Neural cell (in vitro differentiated cells): ENCODE data around the gene NEDD4L. TPM values are rescaled to one million over a fixed set of nuclear protein-coding genes. Genes with fewer than 3 reads are reported as not detected.

Experiments
- H2AFZ ChIP-seq: fragments of 200-600, 300-800 bp; sonication (generic), shearing (Covaris generic); 2 replicates; pipeline ENCODE4 v1.6.0; 2014; ENCODE audit warnings: low read depth, mild to moderate bottlenecking, antibody characterized with exemption, low read length, moderate library complexity
- H3F3A ChIP-seq: fragments of 200-600 bp; shearing (Covaris generic); 2 replicates; pipeline ENCODE4 v1.6.1; 2016; ENCODE audit warnings: mild to moderate bottlenecking, moderate library complexity, mixed read lengths, antibody characterized with exemption, low read length; ENCODE audit not compliant: insufficient read depth, poor library complexity, severe bottlenecking
- H3K27ac ChIP-seq: fragments of 200-600, 300-800 bp; sonication (generic), shearing (Covaris generic); 2 replicates; pipeline ENCODE4 v1.5.1; 2014; ENCODE audit warnings: mild to moderate bottlenecking, low read length, moderate library complexity
- H3K27me3 ChIP-seq: fragments of 300-800, 200-600 bp; sonication (generic), shearing (Covaris generic); 2 replicates; pipeline ENCODE4 v1.6.0; 2014; ENCODE audit warnings: mild to moderate bottlenecking, low read depth, low read length, moderate library complexity; ENCODE audit not compliant: insufficient read depth
- H3K36me3 ChIP-seq: fragments of 300-800, 200-600 bp; sonication (generic), shearing (Covaris generic); 2 replicates; pipeline ENCODE4 v1.5.1; 2014; ENCODE audit warnings: mild to moderate bottlenecking, antibody characterized with exemption, low read length, moderate library complexity; ENCODE audit not compliant: insufficient read depth
- H3K4me2 ChIP-seq: fragments of 300-800, 200-600 bp; sonication (generic), shearing (Covaris generic); 2 replicates; pipeline ENCODE4 v1.6.0; 2014; ENCODE audit warnings: mild to moderate bottlenecking, low read length
- H3K4me3 ChIP-seq: fragments of 300-800, 200-600 bp; sonication (generic), shearing (Covaris generic); 2 replicates; pipeline ENCODE4 v1.5.1; 2014; ENCODE audit warnings: mild to moderate bottlenecking, low read length, moderate library complexity
- H3K79me2 ChIP-seq: fragments of 200-600 bp; shearing (Covaris generic); replicated peaks from 2 replicates; pipeline ENCODE4 v1.6.0; 2014; ENCODE audit warnings: mild to moderate bottlenecking, low read length, moderate library complexity; ENCODE audit not compliant: insufficient read depth
- H3K9ac ChIP-seq: fragments of 300-800, 200-600 bp; sonication (generic), shearing (Covaris generic); 2 replicates; pipeline ENCODE4 v1.6.1; 2016; ENCODE audit warnings: mild to moderate bottlenecking, low read length, mixed read lengths
- H3K9me2 ChIP-seq: fragments of 200-600 bp; shearing (Covaris generic); 2 replicates; pipeline ENCODE4 v1.6.1; 2016; ENCODE audit warnings: mild to moderate bottlenecking, low read length, mixed read lengths; ENCODE audit not compliant: insufficient read depth
- H3K9me3 ChIP-seq: fragments of 200-600, 300-800 bp; sonication (generic), shearing (Covaris generic); 2 replicates; pipeline ENCODE4 v1.6.1; 2016; ENCODE audit warnings: mild to moderate bottlenecking, mixed run types, low read length, moderate library complexity, mixed read lengths
- H4K20me1 ChIP-seq: fragments of 200-600 bp; shearing (Covaris generic); 2 replicates; pipeline ENCODE4 v1.6.1; 2016; ENCODE audit warnings: mild to moderate bottlenecking, mixed run types; ENCODE audit not compliant: insufficient read depth
- EP300 ChIP-seq: fragments of 450-650 bp; conservative IDR thresholded peaks from 2 replicates; pipeline ENCODE4 v1.6.1; 2014; ENCODE audit warnings: antibody characterized with exemption, mild to moderate bottlenecking, moderate library complexity; ENCODE audit not compliant: poor library complexity, severe bottlenecking
- EZH2 ChIP-seq: fragments of 200-600, 300-800 bp; shearing (Covaris generic), sonication (generic); IDR thresholded peaks from 2 replicates; pipeline ENCODE4 v1.6.1; 2014; ENCODE audit warnings: antibody characterized with exemption, low read length, borderline replicate concordance, mild to moderate bottlenecking; ENCODE audit not compliant: insufficient read depth, poor library complexity, severe bottlenecking
- MXI1 ChIP-seq: fragments of 450-650 bp; conservative IDR thresholded peaks from 2 replicates; pipeline ENCODE4 v1.6.1; 2014; ENCODE audit warnings: antibody characterized with exemption, mild to moderate bottlenecking; ENCODE audit not compliant: poor library complexity, severe bottlenecking
- POLR2AphosphoS5 ChIP-seq: IDR thresholded peaks from 2 replicates; pipeline ENCODE4 v1.6.1; 2012
- RAD21 ChIP-seq: fragments of 450-650 bp; conservative IDR thresholded peaks from 2 replicates; pipeline ENCODE4 v1.6.1; 2014; ENCODE audit warnings: antibody characterized with exemption, mild to moderate bottlenecking, moderate library complexity
- SMC3 ChIP-seq: fragments of 450-650 bp; conservative IDR thresholded peaks from 2 replicates; pipeline ENCODE4 v1.6.1; 2014; ENCODE audit warnings: antibody characterized with exemption, mild to moderate bottlenecking, moderate library complexity; ENCODE audit not compliant: poor library complexity
- TAF1 ChIP-seq: IDR thresholded peaks from 2 replicates; pipeline ENCODE4 v1.6.1; 2012; ENCODE audit warnings: low read depth
- polyA plus RNA-seq: library from polyadenylated mRNA; depleted of rRNA; stranded (reverse); fragments of >200 nt; gene quantifications from 2 replicates; pipeline ENCODE4 v1.2.3, GENCODE V29; 2014
- TF ChIP-seq, protein P1 (sequence below): IDR thresholded peaks from 2 replicates; pipeline ENCODE4 v1.6.1; 2012; ENCODE audit warnings: borderline replicate concordance
- TF ChIP-seq, protein P2 (sequence below): fragments of 450-650 bp; IDR thresholded peaks from 2 replicates; pipeline ENCODE4 v1.5.1; 2014; ENCODE audit warnings: antibody characterized with exemption, mild to moderate bottlenecking, moderate library complexity; ENCODE audit not compliant: poor library complexity, severe bottlenecking

NEDD4L gene
- polyA plus RNA-seq, 1 donor from 2014 or later: 97.9 TPM

DNA sequence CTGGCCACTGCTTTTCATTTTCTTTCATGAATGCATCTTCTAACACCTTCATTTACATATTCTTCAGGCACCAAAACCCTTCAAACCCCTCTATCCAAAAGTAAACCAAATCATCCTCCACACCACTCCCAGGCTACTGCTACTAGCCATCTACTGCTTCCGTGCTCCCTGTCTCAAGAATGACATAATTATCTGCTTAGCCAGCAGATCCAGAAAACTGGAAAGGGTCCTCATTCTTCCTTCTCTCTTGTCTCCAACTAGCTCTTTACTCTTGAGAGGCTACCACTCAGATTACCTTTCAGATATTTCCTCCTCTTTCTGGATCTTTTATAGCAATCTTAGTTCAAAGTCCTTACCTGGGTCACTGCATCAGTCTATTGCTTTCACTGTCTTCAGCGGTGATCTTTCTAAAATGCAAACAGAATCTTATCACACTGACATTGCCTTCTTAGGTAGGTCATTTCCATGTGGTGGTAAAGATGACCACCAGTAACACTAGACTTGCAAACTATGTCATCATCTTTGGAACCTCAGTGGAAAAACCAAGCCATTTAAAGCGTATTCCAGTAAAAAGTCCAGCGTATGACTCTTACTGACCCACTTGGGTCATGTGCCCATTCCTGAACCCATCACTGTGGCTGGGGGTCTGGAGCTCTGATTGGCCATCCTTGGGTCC lies 15.8 kb upstream of the NEDD4L start:
- Histone ChIP-seq H2AFZ (no peak overlapping the region), H3K9me3 (no peaks in the 10 kb centered on the region), H3F3A (no peaks in the 10 kb centered on the region), H3K4me3 (no peak overlapping the region), H3K4me2 (no peak overlapping the region), H3K36me3 (no peaks in the 10 kb centered on the region), H3K79me2 (no peaks in the 10 kb centered on the region), H3K27ac (no peak overlapping the region), H3K27me3 (no peaks in the 10 kb centered on the region), H3K9ac (no peak overlapping the region), H4K20me1 (no peaks in the 10 kb centered on the region), H3K9me2 (no peaks in the 10 kb centered on the region)
- TF ChIP-seq TAF1: no peak
- no peak for TF ChIP-seq RAD21
- no peak for TF ChIP-seq POLR2AphosphoS5
- no peak for TF ChIP-seq MXI1
- TF ChIP-seq, protein P1, sequence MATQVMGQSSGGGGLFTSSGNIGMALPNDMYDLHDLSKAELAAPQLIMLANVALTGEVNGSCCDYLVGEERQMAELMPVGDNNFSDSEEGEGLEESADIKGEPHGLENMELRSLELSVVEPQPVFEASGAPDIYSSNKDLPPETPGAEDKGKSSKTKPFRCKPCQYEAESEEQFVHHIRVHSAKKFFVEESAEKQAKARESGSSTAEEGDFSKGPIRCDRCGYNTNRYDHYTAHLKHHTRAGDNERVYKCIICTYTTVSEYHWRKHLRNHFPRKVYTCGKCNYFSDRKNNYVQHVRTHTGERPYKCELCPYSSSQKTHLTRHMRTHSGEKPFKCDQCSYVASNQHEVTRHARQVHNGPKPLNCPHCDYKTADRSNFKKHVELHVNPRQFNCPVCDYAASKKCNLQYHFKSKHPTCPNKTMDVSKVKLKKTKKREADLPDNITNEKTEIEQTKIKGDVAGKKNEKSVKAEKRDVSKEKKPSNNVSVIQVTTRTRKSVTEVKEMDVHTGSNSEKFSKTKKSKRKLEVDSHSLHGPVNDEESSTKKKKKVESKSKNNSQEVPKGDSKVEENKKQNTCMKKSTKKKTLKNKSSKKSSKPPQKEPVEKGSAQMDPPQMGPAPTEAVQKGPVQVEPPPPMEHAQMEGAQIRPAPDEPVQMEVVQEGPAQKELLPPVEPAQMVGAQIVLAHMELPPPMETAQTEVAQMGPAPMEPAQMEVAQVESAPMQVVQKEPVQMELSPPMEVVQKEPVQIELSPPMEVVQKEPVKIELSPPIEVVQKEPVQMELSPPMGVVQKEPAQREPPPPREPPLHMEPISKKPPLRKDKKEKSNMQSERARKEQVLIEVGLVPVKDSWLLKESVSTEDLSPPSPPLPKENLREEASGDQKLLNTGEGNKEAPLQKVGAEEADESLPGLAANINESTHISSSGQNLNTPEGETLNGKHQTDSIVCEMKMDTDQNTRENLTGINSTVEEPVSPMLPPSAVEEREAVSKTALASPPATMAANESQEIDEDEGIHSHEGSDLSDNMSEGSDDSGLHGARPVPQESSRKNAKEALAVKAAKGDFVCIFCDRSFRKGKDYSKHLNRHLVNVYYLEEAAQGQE: no peak
- TF ChIP-seq, protein P2, sequence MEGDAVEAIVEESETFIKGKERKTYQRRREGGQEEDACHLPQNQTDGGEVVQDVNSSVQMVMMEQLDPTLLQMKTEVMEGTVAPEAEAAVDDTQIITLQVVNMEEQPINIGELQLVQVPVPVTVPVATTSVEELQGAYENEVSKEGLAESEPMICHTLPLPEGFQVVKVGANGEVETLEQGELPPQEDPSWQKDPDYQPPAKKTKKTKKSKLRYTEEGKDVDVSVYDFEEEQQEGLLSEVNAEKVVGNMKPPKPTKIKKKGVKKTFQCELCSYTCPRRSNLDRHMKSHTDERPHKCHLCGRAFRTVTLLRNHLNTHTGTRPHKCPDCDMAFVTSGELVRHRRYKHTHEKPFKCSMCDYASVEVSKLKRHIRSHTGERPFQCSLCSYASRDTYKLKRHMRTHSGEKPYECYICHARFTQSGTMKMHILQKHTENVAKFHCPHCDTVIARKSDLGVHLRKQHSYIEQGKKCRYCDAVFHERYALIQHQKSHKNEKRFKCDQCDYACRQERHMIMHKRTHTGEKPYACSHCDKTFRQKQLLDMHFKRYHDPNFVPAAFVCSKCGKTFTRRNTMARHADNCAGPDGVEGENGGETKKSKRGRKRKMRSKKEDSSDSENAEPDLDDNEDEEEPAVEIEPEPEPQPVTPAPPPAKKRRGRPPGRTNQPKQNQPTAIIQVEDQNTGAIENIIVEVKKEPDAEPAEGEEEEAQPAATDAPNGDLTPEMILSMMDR: no peak
- no peak for TF ChIP-seq EZH2
- no peak for TF ChIP-seq SMC3
- no peak for TF ChIP-seq EP300

GRCh38 chr18:58032233-58032632 lies 11.8 kb upstream of the NEDD4L start:
- Histone ChIP-seq H3K27me3 (no peaks in the 10 kb centered on the region), H3F3A (no peaks in the 10 kb centered on the region), H3K9me3 (no peaks in the 10 kb centered on the region), H3K79me2 (no peaks in the 10 kb centered on the region), H3K9ac (no peak overlapping the region), H2AFZ (no peak overlapping the region), H3K27ac (no peak overlapping the region), H4K20me1 (no peaks in the 10 kb centered on the region), H3K4me3 (no peak overlapping the region), H3K9me2 (no peaks in the 10 kb centered on the region), H3K4me2 (no peak overlapping the region), H3K36me3 (no peaks in the 10 kb centered on the region)
- TF ChIP-seq SMC3 (no peak), POLR2AphosphoS5 (no peak), TAF1 (no peak), MXI1 (no peak), RAD21 (no peak), EZH2 (no peak), EP300 (no peak)
- TF ChIP-seq, protein P1: no peak
- TF ChIP-seq, protein P2: no peak
